Measurements from ENCODE around the gene FAM241B.

Gene FAM241B

GRCh38 chr10:69631566-69631965 is 1.5 kb downstream of the FAM241B start:
- Histone ChIP-seq H3K27me3 (no peaks in the 10 kb centered on the region), H3K36me3 (no peaks in the 10 kb centered on the region), H3K9me3 (no peaks in the 10 kb centered on the region), H3K4me3 (ENCODE audit: low read depth, low read length) (no peak overlapping the region), H3K4me1 (no peaks in the 10 kb centered on the region)
- TF ChIP-seq CTCF (IDR thresholded peaks at IDR 0.05; ENCODE audit: low read depth, low read length): no peak
- no peak for DNase-seq

- H3K27me3 ChIP-seq: no peaks in the 10 kb centered on the region
- no peak for TF ChIP-seq CTCF (IDR thresholded peaks at IDR 0.05; ENCODE audit: low read depth, low read length)
- DNase-seq: no peak
- H3K4me3 ChIP-seq (ENCODE audit: low read depth, low read length): no peak overlapping the region
- H3K4me1 ChIP-seq: no peaks in the 10 kb centered on the region
- H3K9me3 ChIP-seq: no peaks in the 10 kb centered on the region
- H3K36me3 ChIP-seq: no peaks in the 10 kb centered on the region
Measured at GRCh38 chr10:69632516-69633199, 2.6 kb downstream of the FAM241B start.

GRCh38 chr10:69633673-69634635 is 3.9 kb downstream of the FAM241B start:
- no peaks in the 10 kb centered on the region for H3K9me3 ChIP-seq
- no peak overlapping the region for H3K4me3 ChIP-seq (ENCODE audit: low read depth, low read length)
- H3K27me3 ChIP-seq: no peaks in the 10 kb centered on the region
- no peaks in the 10 kb centered on the region for H3K4me1 ChIP-seq
- H3K36me3 ChIP-seq: no peaks in the 10 kb centered on the region
- DNase-seq: no peak
- TF ChIP-seq CTCF (IDR thresholded peaks at IDR 0.05; ENCODE audit: low read depth, low read length): no peak

GRCh38 chr10:69634759-69635425 is 4.8 kb downstream of the FAM241B start:
- Histone ChIP-seq H3K27me3 (no peaks in the 10 kb centered on the region), H3K4me1 (no peaks in the 10 kb centered on the region), H3K36me3 (no peaks in the 10 kb centered on the region), H3K9me3 (no peaks in the 10 kb centered on the region), H3K4me3 (ENCODE audit: low read depth, low read length) (no peak overlapping the region)
- no peak for TF ChIP-seq CTCF (IDR thresholded peaks at IDR 0.05; ENCODE audit: low read depth, low read length)
- no peak for DNase-seq

- TF ChIP-seq CTCF (IDR thresholded peaks at IDR 0.05; ENCODE audit: low read depth, low read length): no peak
- Histone ChIP-seq H3K4me1 (no peaks in the 10 kb centered on the region), H3K27me3 (no peaks in the 10 kb centered on the region), H3K4me3 (ENCODE audit: low read depth, low read length) (no peak overlapping the region), H3K9me3 (no peaks in the 10 kb centered on the region), H3K36me3 (no peaks in the 10 kb centered on the region)
- no peak for DNase-seq
Measured at GRCh38 chr10:69635428-69636272, 5.6 kb downstream of the FAM241B start.
